Measurements from ENCODE around the gene SORBS2.

SORBS2 gene

DNA sequence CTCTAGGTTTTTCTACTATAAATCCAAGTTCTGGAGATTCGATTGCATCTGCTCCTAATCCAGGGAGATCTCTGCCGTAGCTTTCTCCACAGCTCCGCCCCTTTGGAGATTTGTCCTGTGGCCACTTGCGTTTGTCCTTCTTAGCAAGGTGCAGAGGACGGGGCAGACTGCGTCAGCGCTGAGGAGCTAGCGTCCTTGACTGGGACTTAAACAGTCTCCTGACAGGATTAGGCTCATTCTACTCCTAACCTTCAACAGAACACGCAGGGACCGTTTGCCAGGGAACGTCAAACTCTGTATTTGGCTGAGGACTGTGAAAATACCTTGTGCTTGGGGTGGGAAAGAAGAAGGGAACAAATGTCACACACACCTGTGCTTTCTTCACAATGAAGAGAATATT lies 38.6 kb downstream of the SORBS2 start:
- no peak for DNase-seq (ENCODE audit: low read depth in 2 of 2)

DNA sequence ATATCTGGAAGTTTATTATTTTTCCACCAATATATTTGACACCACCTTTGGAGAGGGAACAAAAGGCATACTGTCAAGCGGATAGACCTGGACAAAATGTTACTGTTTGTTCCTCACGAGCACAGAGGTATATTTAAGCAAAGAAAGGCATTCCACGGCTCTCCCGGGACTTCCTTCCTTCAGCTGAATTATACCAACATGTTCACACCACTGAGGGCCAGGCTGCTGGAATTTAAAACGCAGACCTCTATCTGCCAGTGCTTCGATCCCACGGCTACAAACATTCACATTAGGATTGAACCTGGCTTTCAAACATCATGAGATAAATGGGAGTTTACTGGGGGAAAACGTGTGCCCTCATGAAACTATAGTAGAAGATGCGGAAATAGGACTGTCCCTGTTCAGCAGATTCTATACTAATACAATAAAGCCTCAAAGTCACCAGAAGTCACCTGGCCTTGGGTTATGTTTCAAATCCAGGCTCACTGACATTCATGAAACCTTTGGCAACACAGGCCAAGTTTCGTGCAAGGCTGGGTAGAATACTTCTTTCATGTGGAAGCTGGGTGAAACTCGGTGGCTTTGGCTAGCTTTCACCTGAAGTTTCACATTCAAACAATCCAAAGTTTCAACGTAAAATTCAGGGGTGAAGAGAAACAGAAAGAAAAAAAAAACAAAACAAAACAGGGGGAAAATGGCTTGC lies 39.5 kb downstream of the SORBS2 start:
- DNase-seq (ENCODE audit: low read depth in 2 of 2), result no peak

DNA sequence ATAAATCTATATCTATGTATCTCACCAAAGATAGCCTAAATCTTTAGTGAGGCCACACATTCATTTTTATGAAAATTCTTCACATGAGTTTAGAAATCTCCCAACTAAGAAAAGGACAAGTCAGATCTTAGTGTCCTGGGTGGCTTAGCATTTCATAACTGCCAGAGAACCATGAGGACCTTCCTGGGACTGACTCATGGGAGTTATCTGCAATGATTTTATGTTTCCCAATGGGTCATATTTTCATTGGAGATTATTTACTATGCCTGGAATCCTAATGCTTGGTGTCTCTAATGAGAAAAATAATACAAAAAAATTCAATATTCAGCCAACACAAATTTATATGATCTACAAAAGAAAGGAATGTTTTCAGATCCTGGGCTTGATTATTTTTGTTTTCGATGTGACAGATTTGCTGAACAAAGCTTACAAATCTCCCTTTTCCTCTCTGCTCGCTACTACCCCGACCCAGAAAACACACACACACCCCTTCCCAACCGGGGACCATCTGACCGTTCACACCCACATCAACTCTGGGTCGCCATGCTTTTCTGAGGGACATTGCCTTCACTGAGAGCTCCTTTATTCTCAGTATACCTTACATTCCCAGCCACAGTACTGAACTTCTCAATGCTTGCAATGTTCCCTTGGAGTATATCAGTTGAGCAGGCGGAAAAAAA lies 40.1 kb downstream of the SORBS2 start:
- DNase-seq (ENCODE audit: low read depth in 2 of 2), result no peak

DNA sequence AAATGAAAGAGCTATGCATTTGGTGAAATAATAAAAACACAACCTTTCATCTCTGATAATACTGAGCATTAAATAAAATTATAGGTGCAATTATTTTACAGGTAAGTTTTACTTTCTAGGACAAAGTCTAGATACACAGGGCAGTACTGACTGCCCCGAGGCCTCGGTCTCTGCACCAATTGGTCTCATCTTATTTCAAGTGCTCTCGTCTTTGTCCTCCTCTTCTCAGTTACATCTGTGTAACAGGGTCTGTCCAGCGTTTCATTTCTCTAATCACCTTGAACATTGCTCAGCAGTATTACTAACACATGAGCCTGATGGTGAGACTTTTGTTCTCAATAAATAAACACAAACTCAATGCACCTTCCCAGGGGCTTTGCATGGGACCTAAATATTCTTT lies 44.5 kb downstream of the SORBS2 start:
- DNase-seq (ENCODE audit: low read depth in 2 of 2), result no peak

DNA sequence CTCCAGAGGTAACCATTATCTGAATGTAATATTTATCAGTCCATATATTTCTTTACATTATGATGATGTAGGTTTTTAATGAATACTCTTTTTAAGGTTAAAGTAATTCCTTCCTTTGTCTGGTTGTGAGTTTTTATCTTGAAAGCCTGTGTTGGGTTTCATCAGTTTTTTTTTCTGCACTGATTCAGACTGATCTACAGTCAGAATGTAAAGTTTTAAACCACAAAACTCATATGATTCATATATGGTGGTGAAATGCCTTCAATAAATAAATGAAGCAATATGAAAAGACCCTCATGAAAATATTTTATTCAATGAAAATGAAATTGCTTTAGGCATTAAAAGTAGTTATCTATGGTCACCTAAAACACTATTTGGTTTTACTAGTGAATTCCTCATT lies 47.1 kb downstream of the SORBS2 start:
- DNase-seq (ENCODE audit: low read depth in 2 of 2), result no peak

DNA sequence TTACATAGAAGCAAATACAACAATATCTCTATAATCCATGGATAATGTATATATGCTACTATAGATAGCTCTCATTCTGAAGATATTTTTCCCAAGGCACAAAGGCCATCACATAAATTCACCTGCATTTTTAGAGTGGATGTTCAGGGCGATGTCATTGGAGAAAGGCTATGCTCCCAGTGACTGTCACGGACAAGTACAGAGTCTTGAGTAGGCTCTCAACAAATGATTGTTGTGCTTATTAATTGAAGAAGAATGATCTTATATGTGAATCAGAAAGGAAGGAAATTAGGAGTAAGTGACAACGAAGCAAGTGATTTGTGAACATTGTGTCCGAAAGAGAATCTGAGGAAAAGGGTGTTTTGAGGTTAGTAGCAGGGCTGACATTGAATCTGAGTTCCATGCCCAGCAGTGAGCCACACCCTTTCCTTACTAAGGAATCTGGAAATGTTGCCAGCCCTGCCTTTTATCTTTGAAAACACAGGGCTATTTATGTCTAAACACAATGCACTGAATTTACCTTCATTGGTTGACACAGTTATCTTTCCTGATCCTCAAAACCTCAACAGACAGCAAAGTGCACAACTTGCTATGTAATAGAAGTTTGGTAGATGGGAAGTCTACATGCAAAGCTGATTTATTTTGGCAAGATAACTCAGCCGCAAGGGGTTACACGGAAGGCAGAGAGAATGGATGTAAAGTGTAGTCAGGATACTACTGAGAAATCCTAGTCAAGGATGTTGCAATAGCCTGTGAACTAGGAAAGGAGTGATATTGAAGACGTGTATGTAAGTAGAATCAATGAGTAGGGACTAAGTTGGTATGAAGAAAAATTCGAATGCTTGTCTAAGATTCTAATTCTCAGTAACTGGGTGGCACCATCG lies 50.4 kb downstream of the SORBS2 start:
- no peak for DNase-seq (ENCODE audit: low read depth in 2 of 2)

DNA sequence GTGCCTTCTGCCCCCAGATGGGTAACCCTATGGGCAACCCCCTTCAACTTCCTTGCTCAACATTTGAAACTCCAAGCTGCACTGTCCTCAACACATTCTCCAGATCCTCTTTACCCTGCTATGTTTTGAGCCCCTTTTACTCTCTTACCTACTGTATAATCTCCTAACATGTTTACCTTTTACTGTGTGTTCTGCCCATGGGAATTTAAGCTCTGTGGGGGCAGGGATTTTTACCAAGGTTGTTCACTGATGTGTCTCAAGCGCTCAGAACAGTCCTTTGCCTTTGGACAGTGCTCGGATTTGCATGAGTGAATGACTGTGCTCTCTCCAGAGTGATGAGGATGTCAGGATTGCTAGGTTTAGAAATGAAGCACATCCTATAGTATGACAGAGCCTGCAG lies 53.2 kb downstream of the SORBS2 start:
- DNase-seq (ENCODE audit: low read depth in 2 of 2), result no peak

DNA sequence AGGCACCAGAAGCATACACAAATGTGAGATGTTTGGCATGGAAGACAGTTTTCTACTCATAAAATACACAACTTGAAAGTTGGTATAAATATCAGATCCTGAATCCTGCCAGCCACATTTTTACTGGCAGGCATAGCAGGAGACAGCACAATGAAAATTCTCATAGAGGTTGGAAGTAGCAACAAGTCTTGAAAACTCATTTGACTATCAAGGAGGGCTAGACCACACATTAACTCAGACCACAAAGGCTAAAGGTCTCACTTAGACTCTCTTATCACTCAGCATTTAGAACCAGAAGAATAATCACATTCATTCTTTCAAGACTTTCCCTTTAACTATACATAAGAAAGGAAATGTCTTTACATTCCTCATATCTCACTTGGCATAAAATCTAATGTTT lies 56.5 kb downstream of the SORBS2 start:
- no peak for DNase-seq (ENCODE audit: low read depth in 2 of 2)

DNA sequence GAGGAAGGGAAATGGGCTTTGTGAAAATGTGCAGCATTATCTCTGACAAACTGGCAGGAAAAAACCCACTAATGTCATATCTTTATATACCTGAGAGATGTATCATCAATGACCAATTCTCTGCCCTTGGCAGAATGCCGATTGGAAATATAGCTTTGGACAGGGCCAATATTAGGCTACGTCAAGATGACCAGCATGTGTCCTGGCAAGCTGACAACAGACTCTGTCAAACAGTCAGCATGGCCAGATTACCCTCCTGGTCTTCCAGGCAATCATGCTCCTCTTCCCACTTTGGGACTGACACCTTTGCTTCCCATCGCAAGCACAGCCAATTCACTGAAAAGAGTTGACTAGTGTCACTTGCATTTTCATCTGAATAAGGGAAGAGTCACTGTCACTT lies 57.0 kb downstream of the SORBS2 start:
- DNase-seq (ENCODE audit: low read depth in 2 of 2), result no peak

DNA sequence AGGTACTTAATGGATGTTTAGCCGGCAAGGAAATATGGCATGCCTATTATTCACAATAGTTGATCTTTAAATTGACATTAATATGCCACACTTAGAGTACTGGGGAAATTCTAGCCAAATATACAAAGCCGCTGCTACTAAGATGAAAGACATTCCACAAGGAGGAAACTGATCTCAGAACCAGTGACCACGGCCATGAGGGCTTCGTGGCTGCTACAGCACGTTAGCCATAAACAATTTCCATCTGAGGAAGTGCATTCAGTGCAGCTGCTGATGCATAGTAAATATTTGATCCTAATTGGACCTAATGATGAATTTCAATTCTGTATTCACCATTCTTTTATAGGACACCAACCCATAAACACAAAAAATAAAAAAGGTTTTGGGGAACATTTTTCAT lies 59.1 kb downstream of the SORBS2 start:
- no peak for DNase-seq (ENCODE audit: low read depth in 2 of 2)

DNA sequence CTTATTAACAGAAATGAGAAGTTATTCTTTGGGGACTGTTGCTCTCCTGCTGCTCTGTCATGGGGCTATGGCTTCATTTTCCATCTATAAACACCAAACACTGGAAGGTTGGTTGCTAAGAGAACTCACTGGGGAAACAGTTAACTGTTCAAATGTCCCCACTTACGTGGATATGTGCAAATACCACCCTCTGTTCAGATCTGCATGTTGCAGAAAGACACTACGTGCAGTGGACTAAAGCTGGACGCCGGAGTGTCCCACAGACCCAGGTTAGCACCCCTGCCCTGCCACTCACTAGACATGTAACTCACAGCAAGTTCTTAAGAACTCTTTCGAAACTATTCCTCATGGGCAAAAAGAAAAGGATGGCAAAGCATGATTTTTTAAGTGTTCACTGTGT lies 62.1 kb downstream of the SORBS2 start:
- DNase-seq (ENCODE audit: low read depth in 2 of 2), result no peak

DNA sequence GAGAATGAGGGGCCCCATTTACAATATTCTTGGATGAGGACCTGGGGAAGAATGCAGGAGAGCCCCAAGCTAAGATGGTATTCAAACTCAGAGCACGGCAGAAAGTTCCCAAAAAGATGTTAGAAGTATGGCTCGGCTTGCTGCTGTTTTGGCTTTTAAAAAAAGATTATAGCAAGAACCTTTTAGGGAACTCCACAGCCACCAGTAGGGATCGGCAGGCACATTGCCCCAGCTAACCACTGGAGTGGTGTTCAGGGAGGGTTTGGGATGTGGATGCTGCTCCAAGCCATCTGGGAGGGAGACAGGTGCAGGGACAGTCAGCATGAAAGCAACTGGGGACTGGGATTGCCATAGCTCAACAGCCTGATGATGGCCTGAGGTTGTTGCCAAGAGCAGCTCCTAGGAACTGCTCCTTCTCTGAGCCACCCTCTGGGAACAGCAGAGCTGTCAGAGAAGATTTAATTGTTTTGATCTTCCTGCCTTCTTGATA lies 63.0 kb downstream of the SORBS2 start:
- DNase-seq (ENCODE audit: low read depth in 2 of 2), result no peak

DNA sequence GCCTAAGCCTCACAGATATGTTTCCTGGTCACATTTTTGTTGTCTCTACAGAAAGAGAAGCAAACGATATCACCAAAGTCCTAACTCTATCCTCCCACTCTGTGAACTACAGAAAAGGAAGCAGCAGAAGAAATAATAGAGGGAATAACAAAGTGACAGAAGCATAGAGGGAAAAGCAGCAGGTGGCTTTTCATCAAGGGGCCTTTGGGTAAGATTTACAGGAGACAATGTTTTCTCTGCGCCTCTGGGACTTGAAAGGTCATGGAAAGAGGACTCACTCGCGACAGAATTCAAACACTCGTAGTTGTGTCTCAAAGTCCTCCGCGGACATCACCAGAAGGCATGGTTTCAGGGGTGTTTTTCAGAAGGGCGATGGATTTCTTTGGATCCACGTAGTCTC lies 66.1 kb downstream of the SORBS2 start:
- no peak for DNase-seq (ENCODE audit: low read depth in 2 of 2)

DNA sequence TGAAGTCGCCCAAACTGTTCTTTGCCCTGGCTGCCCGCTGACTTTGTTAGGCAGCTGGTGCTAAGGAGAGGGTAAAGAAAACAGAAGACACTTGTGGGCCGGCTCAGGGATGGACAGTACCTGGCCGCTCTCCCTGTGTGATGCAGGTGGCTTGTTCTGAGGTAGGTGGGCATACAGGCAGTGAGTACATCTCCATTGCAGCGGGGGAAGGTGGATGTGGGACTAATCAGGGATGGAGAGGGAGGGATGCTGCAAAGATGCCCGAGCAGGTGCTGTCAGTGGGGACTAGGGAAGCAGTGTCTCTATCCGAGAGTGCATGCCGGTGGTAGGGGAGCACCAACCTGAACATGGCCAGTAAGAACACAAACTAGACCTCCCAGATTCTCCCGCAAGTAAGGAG lies 67.0 kb downstream of the SORBS2 start:
- no peak for DNase-seq (ENCODE audit: low read depth in 2 of 2)

DNA sequence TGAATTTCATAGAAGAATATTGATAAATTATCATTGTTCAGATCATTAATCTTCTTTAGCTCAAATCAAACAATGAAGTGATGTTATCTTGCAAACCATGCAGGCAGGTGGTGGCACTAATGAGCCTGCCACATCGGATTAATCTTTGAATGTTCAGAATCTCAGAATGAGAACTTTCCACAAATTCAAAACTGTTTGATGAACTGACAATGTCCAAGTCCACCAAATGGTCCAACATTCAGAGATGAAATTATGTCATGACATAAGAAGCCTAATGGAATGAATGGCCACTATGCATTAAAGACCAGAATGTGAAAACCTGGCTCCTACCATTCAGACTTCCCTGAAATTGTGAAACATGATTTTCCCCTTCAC lies 67.5 kb downstream of the SORBS2 start:
- no peak for DNase-seq (ENCODE audit: low read depth in 2 of 2)

DNA sequence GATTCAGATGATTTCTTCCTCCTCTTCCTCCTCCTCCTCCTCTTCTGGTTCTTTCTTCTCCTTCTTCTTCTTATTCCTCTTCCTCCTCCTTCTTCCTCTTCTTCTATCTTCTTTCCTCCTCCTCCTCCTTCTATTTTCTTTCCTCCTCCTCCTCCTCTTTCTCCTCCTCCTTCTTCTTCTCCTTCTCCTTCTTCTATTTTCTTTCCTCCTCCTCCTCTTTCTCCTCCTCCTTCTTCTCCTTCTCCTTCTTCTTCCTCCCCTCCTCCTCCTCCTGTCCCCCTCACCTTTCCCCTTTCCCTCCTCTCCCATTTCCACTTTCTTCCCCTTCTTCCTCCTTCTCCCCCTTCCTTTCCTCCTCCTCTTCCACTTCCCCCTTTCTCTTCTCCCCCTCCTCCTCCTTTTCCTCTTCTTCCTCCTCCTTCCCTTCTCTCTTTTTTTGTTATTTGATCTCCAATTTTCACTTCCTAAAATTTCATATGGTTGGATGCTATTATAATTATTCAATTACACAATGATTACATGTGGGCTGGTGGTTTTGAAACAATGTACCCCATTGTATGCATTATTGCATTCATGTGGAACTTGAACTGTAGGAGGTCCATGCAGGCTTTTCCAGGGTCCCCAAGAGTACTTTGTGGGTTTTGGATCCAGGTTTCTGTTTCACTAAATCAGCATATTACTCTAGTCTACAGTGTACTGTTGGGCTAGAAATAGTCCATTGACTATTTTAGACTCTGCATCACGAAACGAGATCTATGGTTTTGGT lies 68.1 kb downstream of the SORBS2 start:
- no peak for DNase-seq (ENCODE audit: low read depth in 2 of 2)

DNA sequence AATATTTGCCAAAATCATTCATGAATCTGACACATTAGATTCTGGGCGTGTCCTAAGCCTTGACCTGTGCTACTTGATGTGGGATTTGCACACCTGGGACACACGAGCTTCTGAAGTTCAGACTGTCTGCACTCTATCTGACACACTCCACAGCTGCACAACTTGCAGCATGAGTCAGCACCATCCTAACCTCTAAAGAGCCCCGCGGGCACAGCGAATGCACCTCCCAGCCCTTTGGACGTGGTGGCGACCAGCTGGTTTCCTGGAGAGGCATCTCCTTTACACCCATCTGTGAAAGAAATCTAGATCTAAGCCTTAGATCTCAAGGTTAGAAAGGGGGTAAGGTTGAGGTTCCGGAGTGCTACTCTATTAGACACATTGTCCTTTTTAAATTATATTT lies 69.2 kb downstream of the SORBS2 start:
- no peak for DNase-seq (ENCODE audit: low read depth in 2 of 2)

DNA sequence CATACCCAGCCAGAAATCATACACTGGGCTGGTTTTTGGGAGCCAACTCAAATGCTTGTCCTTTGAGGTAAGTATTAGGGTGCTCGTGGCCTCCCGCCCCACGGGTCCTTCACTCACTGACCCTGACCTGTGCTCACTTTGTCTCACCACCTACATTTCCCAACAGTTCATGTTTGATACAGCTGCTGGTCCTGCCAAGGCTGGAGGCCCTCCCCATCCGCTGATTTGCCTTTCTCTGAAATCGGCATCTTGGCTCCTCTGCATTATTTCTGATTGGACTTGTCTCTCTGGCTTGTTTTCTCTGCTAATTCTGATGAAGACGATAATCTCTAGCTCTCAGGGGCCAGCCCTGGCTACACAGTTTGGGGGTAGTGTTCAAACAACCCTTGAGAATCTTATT lies 70.2 kb downstream of the SORBS2 start:
- DNase-seq (ENCODE audit: low read depth in 2 of 2), result no peak

DNA sequence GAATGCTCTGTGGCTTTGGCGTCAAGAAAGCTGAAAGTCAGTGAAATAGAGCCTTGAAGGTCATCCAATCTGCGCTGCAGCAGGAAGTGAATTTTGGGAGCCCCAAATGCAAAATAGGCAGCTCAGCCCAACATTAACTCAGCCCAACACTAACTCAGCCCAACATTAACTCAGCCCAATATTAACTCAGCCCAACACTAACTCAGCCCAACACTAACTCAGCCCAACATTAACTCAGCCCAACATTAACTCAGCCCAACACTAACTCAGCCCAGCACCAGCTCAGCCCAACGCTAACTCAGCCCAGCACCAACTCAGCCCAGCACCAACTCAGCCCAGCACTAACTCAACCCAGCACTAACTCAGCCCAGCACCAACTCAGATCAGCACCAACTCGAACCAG lies 71.5 kb downstream of the SORBS2 start:
- no peak for DNase-seq (ENCODE audit: low read depth in 2 of 2)

DNA sequence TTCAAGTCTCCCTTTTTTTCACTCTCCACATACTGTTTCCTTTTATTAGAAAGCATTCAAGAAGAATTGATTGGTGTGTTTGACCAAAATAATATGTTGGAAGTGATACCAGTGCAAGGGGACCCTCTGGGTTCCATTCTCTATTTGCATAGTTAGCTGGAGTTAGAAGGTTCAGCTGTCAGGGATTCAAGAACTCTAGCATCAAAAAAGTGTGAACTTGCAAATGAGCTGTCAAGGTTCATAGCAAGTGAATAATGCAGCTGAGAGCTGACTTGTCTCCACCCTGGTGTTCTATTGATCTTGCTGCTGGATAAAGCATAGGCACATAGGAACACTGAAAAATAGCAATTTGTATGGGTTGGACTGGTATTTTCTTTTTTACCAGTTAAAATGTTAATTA lies 73.2 kb downstream of the SORBS2 start:
- DNase-seq (ENCODE audit: low read depth in 2 of 2), result no peak

DNA sequence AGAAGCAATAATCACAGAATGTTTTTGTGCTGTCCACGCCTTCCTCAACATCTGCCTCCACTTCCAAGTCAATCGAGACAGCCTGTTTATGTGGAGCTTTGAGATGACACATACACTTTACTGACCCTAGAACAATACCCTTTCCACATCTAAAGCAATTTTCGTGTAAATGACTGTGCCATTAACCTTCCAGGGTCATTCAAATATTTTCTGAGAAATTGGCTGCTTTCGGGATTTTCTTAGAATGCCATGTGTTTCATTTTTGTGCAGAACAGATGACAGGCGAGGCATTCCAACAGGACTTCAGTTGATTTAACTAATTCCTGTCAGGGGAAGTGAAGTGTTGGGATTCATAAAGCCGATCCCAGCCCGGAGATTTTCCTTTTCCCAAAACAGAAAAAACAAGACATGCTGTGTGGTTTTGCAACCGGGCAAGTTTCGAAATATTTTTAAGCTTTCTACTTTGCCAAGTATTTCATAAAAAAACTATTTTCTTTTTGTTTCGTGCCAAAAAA lies 73.9 kb downstream of the SORBS2 start:
- no peak for DNase-seq (ENCODE audit: low read depth in 2 of 2)

All from stimulated activated CD8-positive, alpha-beta memory T cell treated with anti-CD3 and anti-CD28 coated beads, Interleukin-15, amount 100 ng/mL, for 48 hours (primary cell).